Measurements from ENCODE around the gene THSD4.

DNA sequence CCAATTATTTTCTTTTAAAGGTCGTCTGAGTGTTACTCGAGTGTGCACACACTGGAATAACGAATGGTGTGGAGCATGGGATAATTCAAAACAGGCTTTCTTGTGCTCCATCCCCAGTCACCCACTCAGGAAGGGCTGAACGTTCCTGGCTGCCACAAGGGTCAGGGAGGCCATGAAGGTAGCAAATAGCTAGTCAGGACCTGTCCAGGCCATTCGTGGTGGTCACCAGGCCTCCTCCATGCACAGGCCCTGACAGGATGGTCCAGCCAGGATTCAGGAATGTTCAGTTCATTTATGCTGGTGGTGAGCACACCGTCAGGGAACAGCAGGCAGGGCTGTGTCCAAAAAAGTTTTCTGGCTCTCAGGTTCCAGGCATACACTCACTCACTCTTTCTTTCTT lies 683.4 kb downstream of the THSD4 start:
- TF ChIP-seq POLR2AphosphoS5 (IDR thresholded peaks at IDR 0.05) (no peak), EP300 (IDR thresholded peaks at IDR 0.05) (no peak)
- TF ChIP-seq, protein P1, sequence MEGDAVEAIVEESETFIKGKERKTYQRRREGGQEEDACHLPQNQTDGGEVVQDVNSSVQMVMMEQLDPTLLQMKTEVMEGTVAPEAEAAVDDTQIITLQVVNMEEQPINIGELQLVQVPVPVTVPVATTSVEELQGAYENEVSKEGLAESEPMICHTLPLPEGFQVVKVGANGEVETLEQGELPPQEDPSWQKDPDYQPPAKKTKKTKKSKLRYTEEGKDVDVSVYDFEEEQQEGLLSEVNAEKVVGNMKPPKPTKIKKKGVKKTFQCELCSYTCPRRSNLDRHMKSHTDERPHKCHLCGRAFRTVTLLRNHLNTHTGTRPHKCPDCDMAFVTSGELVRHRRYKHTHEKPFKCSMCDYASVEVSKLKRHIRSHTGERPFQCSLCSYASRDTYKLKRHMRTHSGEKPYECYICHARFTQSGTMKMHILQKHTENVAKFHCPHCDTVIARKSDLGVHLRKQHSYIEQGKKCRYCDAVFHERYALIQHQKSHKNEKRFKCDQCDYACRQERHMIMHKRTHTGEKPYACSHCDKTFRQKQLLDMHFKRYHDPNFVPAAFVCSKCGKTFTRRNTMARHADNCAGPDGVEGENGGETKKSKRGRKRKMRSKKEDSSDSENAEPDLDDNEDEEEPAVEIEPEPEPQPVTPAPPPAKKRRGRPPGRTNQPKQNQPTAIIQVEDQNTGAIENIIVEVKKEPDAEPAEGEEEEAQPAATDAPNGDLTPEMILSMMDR (IDR thresholded peaks at IDR 0.05): no peak

All from sigmoid colon (tissue), 4 donors.